Lung (tissue), 12 donors: ENCODE data around the gene AP5M1. TPM values are rescaled to one million over a fixed set of nuclear protein-coding genes. Genes with fewer than 3 reads are reported as not detected.

Source experiments
- ATAC-seq: fragments of 200-7000 bp; cut with Tn5 transposase; one replicate; pipeline ENCODE4 v1.9.1; 2020; ENCODE audit warnings: moderate number of reproducible peaks; ENCODE audit not compliant: insufficient read depth, low FRiP score
- DNase-seq, 3 donors: peaks; one replicate each; pipeline ENCODE4 v3.0.0-alpha.2; 2013 to 2017
- H3K27ac ChIP-seq, 2 donors: one replicate each; pipeline ENCODE4 v1.5.1; 2013; ENCODE audit warnings: mild to moderate bottlenecking in 2 of 2, moderate library complexity in 2 of 2, control low read depth in 1 of 2, inconsistent platforms in 1 of 2, low read depth in 1 of 2, low read length in 1 of 2
- H3K27me3 ChIP-seq, 3 donors: one replicate each; pipeline ENCODE4 v1.5.1; 2013; ENCODE audit warnings: low read length in 2 of 3; ENCODE audit not compliant: control insufficient read depth in 3 of 3, insufficient read depth in 3 of 3
- H3K36me3 ChIP-seq, 4 donors: one replicate each; pipeline ENCODE4 v1.5.1; 2013; ENCODE audit warnings: low read length in 4 of 4, mild to moderate bottlenecking in 1 of 4, moderate library complexity in 1 of 4; ENCODE audit not compliant: control insufficient read depth in 4 of 4, insufficient read depth in 4 of 4
- H3K4me1 ChIP-seq, 5 donors: one replicate each; pipeline ENCODE4 v1.5.1; 2013; ENCODE audit warnings: low read length in 5 of 5, mild to moderate bottlenecking in 2 of 5, moderate library complexity in 1 of 5; ENCODE audit not compliant: control insufficient read depth in 5 of 5, insufficient read depth in 5 of 5
- H3K4me3 ChIP-seq: one replicate; pipeline ENCODE4 v1.5.1; 2013; ENCODE audit warnings: mild to moderate bottlenecking, control low read depth, moderate library complexity
- H3K9ac ChIP-seq, 2 donors: one replicate each; pipeline ENCODE4 v1.5.1; 2013; ENCODE audit warnings: low read length in 2 of 2, control low read depth in 1 of 2; ENCODE audit not compliant: insufficient read depth in 1 of 2
- H3K9me3 ChIP-seq, 4 donors: one replicate each; pipeline ENCODE4 v1.5.1; 2013; ENCODE audit warnings: low read length in 3 of 4, mild to moderate bottlenecking in 1 of 4, moderate library complexity in 1 of 4; ENCODE audit not compliant: control insufficient read depth in 4 of 4, insufficient read depth in 3 of 4
- WGBS, 2 donors: extraction: QIAGEN DNeasy Blood & Tissue Kit; methylation state at CpG; one replicate each; pipeline ENCODE4 v1.1.7; 2013; 5-methylcytosine and 5-hydroxymethylcytosine counted together
- polyA plus RNA-seq, 2 donors: library from polyadenylated mRNA; stranded (reverse); fragments of 200-250 nt; gene quantifications; one replicate each; pipeline ENCODE4 v1.2.1, GENCODE V29; 2013
- total RNA-seq, 2 donors: library from RNA; depleted of rRNA in 1 of 2; stranded (reverse); fragments of >200 nt in 1 of 2; gene quantifications; one replicate each; pipeline ENCODE4 v1.2.1, GENCODE V29; 2014 to 2021
- TF ChIP-seq, protein P1 (sequence below): IDR thresholded peaks from 2 replicates; pipeline ENCODE4 v1.5.1; 2012; ENCODE audit warnings: mild to moderate bottlenecking; ENCODE audit errors: control extremely low read depth, extremely low read depth
- donor health status: control.
- donor health status: control.
- donor health status: Bipolar disorder and iron deficiency.
- donor health status: healthy.
- donor health status: DM: yes; HTN: yes; CAD: no.

AP5M1 gene
- total and polyA plus RNA-seq, 4 donors, result 5.2 to 39.0 (median 23.0) TPM

DNA sequence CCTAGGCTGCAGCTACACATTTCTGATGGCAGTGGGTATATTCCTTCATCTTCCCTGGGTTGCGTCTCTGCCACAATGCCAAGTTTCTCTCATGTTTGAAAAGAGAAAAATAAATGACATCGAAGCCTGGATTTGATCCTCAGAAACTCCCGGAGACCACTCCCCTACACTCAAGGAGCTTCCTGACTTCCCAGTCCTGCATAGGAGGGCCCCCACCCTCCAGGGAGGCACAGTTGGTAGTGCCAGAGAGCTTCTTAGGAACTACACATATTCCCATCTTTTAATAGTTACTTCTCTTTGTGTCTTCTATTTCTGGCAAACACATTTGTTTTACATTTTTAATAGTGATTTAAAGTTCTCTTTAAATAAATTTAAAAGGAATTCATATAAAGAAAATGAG, 30.7 kb downstream of the AP5M1 start:
- Histone ChIP-seq H3K4me3 (no peak overlapping the region), H3K4me1 (no peaks in the 10 kb centered on the region), H3K27me3 (no peaks in the 10 kb centered on the region), H3K36me3 (no peaks in the 10 kb centered on the region), H3K9ac (no peak overlapping the region), H3K27ac (no peak overlapping the region), H3K9me3 (no peaks in the 10 kb centered on the region)
- TF ChIP-seq, protein P1, sequence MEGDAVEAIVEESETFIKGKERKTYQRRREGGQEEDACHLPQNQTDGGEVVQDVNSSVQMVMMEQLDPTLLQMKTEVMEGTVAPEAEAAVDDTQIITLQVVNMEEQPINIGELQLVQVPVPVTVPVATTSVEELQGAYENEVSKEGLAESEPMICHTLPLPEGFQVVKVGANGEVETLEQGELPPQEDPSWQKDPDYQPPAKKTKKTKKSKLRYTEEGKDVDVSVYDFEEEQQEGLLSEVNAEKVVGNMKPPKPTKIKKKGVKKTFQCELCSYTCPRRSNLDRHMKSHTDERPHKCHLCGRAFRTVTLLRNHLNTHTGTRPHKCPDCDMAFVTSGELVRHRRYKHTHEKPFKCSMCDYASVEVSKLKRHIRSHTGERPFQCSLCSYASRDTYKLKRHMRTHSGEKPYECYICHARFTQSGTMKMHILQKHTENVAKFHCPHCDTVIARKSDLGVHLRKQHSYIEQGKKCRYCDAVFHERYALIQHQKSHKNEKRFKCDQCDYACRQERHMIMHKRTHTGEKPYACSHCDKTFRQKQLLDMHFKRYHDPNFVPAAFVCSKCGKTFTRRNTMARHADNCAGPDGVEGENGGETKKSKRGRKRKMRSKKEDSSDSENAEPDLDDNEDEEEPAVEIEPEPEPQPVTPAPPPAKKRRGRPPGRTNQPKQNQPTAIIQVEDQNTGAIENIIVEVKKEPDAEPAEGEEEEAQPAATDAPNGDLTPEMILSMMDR, result no peak
- ATAC-seq, result no peak
- DNase-seq, result no peak
- 77 to 86% methylated on average over 3 of the region's 3 CpGs for WGBS, 2 donors

DNA sequence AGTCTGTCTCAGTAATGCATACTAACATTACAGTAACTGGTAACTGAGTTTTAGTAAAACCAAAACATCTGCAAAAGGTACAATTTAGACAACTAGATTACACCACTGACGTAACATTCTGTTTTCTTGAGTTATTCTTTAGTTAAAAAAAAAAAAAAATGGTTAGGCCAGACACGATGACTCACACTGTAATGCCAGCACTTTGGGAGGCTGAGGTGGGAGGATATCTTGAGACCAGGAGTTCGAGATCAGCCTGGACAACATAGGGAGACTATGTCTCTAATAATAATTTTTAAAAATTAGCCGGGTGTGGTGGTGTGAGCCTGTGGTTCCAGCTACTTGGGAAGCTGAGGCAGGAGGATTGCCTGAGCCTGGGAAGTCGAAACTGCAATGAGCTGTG, 34.1 kb downstream of the AP5M1 start:
- Histone ChIP-seq H3K4me1 (no peaks in the 10 kb centered on the region), H3K9ac (no peak overlapping the region), H3K36me3 (no peaks in the 10 kb centered on the region), H3K9me3 (no peaks in the 10 kb centered on the region), H3K27me3 (no peaks in the 10 kb centered on the region), H3K27ac (no peak overlapping the region), H3K4me3 (no peak overlapping the region)
- TF ChIP-seq, protein P1, result no peak
- WGBS, 2 donors, result 89 to 90% methylated on average over 5 of the region's 5 CpGs
- ATAC-seq (no peak), DNase-seq (no peak)

DNA sequence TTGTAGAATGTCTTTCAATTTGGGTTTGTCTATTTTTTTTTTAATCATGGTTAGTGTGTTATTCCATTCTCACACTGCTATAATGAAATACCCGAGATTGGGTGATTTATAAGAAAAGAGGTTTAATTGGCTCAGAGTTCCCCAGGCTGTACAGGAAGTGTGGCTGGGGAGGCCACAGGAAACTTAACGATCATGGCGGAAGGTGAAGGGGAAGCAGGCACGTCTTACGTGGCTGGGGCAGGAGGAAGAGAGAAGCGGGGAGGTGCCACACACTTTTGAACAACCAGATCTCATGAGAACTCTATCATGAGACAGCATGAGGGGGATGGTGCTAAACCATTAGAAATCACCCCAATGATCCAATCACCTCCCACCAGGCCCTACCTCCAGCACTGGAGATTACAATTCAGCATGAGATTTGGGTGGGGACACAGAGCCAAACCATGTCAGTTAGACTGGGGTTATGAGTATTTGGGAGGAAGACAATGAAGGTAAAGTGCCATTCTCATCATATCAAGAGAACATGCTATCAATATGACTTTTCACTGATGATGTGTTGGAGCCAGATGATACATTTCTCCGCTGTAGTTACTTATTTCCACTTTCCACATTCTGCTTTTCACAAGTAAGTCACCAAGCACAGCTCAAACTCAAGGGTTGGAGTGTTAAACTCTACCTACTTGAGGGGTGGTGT, 45.8 kb downstream of the AP5M1 start:
- no peaks in the 10 kb centered on the region for H3K36me3 ChIP-seq
- no peak for ATAC-seq
- 38 to 50% methylated on average over 7 of the region's 7 CpGs for WGBS, 2 donors
- DNase-seq, result no peak
- peaks cover 0 to 1% (median 0%) of the 10 kb centered on the region in 5 donors for H3K4me1 ChIP-seq
- TF ChIP-seq, protein P1, result no peak
- no peak overlapping the region for H3K4me3 ChIP-seq
- H3K27me3 ChIP-seq, result no peaks in the 10 kb centered on the region
- H3K9ac ChIP-seq, result no peak overlapping the region
- no peaks in the 10 kb centered on the region for H3K9me3 ChIP-seq
- H3K27ac ChIP-seq, result no peak overlapping the region

DNA sequence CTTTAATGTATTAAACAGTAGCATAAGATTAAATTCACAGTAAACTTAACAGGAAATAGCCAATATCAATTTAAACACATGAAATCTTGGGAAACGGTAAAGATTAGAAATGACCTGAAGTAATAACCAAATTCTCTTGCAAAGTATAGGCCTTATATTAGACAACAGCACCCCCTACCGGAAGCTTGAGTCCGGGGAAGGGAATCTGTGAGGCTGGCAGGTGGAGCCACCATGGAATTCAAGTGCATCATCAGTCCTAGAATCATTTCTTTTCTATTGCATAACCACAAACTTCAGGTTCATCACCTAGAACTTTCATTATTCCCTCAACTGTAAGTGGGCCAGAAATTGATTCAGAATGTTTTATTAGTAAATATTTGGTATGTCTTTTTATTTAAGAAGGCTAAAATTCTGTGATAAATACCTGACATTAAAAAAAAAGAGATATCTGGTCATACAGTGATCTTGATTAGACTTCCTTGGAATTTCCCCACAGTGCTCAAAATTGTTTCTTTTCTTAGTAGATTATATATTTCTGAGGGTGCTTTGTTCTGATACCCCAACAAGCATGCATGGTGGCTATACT, 48.6 kb downstream of the AP5M1 start:
- WGBS, 2 donors, result 1% methylated on average over 3 of the region's 3 CpGs
- TF ChIP-seq, protein P1, result peak; percentile 68
- Histone ChIP-seq H3K27me3 (no peaks in the 10 kb centered on the region), H3K27ac (no peak overlapping the region), H3K4me1 (peaks cover 0 to 1% (median 0%) of the 10 kb centered on the region in 5 donors), H3K9ac (no peak overlapping the region), H3K36me3 (no peaks in the 10 kb centered on the region), H3K4me3 (no peak overlapping the region), H3K9me3 (no peaks in the 10 kb centered on the region)
- DNase-seq, result peak; percentile 67 to 82 (median 81)
- ATAC-seq, result peak; percentile 88
